ENCODE measurements around the gene FADS2.
A peak's percentile ranks its signal among the peaks of the same experiment; 100 is the strongest.

Gene FADS2

GRCh38 chr11:61793829-61794204 lies 34.3 kb upstream of the FADS2 start:
- intact Hi-C loops (cut with DNase I), result loop anchor here (10.0 kb wide), 1 partner anchor 151 kb away; no protein-coding TSS in a partner anchor
- DNase-seq, result no peak

- DNase-seq, result no peak
- intact Hi-C loops (cut with DNase I), result loop anchor here (10.0 kb wide), 1 partner anchor 150 kb away; no protein-coding TSS in a partner anchor
These were observed 33.5 kb upstream of the FADS2 start for GRCh38 chr11:61794579-61794978.

GRCh38 chr11:61795459-61795858 lies 32.6 kb upstream of the FADS2 start:
- no peak for DNase-seq
- intact Hi-C loops (cut with DNase I), result loop anchor here (5.0 to 10.0 kb wide), 2 partner anchors 149 to 312 kb away; no protein-coding TSS in a partner anchor

DNA sequence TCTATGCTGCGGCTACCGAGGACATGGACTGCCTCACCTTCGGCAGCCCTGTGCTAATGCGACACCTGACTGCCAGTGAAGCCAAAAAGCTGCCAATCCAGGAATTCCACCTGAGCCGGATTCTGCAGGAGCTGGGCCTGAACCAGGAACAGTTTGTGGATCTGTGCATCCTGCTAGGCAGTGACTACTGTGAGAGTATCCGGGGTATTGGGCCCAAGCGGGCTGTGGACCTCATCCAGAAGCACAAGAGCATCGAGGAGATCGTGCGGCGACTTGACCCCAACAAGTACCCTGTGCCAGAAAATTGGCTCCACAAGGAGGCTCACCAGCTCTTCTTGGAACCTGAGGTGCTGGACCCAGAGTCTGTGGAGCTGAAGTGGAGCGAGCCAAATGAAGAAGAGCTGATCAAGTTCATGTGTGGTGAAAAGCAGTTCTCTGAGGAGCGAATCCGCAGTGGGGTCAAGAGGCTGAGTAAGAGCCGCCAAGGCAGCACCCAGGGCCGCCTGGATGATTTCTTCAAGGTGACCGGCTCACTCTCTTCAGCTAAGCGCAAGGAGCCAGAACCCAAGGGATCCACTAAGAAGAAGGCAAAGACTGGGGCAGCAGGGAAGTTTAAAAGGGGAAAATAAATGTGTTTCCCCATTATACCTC lies 32.1 kb upstream of the FADS2 start:
- intact Hi-C loops (cut with DNase I), result loop anchor here (5.0 to 10.0 kb wide), 2 partner anchors 149 to 311 kb away; no protein-coding TSS in a partner anchor
- DNase-seq, result no peak

- intact Hi-C loops (cut with DNase I), result loop anchor here (5.0 to 10.0 kb wide), 2 partner anchors 147 to 310 kb away; no protein-coding TSS in a partner anchor
- peak in 41 of 42 donors; percentile 40 to 94 (median 85) for DNase-seq
These were observed 30.7 kb upstream of the FADS2 start for GRCh38 chr11:61797263-61797944.

GRCh38 chr11:61799665-61800284 lies 28.3 kb upstream of the FADS2 start:
- intact Hi-C loops (cut with DNase I), result loop anchor here (5.0 to 10.0 kb wide), 3 partner anchors 93 to 308 kb away; partner anchors contain the start of gene FADS3
- no peak for DNase-seq

GRCh38 chr11:61800331-61801281 lies 27.5 kb upstream of the FADS2 start:
- intact Hi-C loops (cut with DNase I), result loop anchor here (5.0 kb wide), 1 partner anchor 92 kb away; the partner anchor contains the start of gene FADS3
- no peak for DNase-seq

DNA sequence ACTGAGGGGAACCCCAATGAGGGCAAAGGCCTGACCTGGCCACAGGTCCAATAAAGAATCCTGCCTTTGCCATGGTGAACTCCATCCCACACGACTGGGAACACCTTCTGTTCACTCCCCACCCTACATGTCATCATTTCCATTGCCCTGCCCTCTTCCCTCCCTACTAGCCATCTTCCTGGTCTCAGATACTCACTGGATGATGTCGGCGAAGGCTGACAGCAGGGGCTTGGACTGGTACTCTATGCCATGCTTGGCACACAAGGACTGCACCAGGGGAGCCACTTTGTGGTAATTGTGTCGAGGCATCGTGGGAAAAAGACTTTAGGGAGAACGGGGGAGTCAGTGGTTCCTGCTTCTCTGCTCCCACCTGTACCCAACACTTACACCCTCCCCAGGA lies 25.5 kb upstream of the FADS2 start:
- intact Hi-C loops (cut with DNase I), result loop anchor here (5.0 kb wide), 1 partner anchor 90 kb away; the partner anchor contains the start of gene FADS3
- no peak for DNase-seq

DNA sequence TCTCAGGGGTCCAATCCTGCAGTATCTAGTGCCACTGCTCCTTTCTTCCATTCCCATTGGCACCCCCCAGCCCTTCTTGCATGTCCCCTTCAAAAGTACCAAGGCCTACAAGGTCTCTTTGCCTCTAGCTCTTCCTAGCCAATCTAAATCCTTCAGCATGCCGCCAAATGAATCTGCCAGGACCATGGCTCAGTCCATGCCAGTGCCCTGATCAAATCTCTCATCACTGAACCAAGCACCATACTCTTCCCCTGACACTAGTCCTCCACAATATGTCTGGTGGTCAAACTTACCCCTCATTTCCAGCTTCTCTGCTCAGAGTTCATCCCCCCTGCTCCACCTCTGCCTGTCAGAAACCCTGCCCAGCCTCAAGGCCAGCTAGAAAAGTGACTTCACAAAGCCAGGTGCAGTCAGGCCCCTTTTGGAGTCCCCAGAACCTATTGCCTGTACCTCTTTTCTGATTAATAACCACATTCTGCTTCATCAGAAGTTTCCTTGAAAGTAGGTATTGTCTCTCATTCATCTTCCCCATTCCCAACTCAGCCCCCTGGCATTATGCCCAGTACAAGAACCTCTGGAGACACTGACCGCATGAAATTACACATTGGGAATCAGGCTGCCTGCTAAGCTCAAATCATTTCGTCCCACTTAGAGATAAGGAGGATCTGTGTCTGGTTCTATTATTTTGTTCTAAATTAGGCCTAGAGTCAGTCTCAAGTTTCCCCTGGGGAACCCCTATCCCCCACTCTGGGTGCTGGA lies 24.0 kb upstream of the FADS2 start:
- DNase-seq, result no peak
- intact Hi-C loops (cut with DNase I), result loop anchor here (5.0 kb wide), 1 partner anchor 88 kb away; the partner anchor contains the start of gene FADS3

DNA sequence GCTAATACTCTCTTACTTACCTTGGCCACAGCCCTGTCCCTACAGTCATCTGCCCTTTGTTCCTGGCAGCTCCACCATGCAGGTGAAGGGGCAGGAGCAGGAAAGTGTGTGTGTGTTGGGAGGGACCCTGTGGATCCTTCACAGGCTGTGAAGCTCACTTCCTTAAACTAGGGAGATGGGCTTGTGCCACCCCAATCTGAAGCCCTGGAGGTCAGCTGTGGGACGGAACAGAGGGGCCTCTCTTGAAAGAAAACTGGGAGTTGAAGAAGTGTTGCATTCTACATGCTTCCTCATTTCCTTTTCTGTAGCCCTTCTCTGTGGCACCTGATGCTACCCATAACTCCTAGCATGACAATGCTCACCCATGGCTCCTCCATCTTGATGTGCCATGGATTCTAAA lies 23.0 kb upstream of the FADS2 start:
- DNase-seq, result no peak
- intact Hi-C loops (cut with DNase I), result no loop called here

DNA sequence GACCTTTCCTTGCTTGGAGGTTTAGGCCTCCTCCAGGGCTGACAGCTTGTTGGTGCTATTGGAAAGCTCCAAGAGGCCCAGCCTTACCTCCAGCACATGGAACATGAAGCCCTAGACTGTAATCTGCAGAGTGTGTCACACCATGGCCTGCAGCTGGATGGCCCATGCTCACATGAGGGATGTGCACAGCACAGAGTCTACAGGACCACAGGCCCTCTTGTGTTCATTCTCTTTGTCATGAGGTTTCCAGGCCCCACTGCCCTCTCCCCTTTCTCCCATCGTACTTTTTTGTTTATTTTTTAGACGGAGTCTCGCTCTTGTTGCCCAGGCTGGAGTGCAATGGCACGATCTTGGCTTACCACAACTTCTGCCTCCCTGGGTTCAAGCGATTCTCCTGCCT lies 21.3 kb upstream of the FADS2 start:
- DNase-seq, result no peak
- intact Hi-C loops (cut with DNase I), result no loop called here

- no peak for DNase-seq
- intact Hi-C loops (cut with DNase I), result no loop called here
These were observed 17.4 kb upstream of the FADS2 start for GRCh38 chr11:61810671-61811175.

- DNase-seq, result no peak
- intact Hi-C loops (cut with DNase I), result no loop called here
These were observed 16.3 kb upstream of the FADS2 start for GRCh38 chr11:61811831-61812230.

DNA sequence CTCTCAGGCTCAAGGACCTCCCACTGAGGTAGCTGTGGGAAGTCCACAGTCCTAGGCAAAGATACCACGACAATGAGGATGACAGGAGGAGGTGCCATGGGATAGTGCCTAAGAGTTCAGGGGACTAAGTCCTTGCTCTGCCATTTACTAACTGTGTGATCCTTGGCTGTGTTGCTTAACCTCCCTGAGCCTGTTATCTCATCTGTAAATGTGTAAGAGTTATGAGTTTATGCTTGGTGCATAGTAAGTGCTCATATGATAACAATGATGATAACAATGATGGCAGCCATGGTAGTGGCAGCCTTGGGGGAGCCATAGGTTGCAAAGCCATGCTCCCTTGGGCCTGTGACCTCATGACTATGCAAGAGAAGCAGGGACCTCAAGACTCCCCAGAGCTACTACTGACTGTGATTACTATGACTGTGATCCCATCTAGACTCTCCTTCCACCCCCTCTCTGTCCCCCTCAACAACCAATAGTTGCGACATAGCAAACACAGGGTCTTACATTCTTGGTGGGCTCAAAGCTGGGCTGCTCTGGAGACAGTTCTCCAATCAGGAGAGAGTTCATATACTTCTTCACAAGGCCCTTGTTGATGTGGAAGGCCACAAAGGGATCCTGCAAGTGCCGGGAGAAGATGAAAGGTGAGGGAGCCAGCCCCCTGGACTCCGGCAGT lies 15.2 kb upstream of the FADS2 start:
- no peak for DNase-seq
- intact Hi-C loops (cut with DNase I), result no loop called here

DNA sequence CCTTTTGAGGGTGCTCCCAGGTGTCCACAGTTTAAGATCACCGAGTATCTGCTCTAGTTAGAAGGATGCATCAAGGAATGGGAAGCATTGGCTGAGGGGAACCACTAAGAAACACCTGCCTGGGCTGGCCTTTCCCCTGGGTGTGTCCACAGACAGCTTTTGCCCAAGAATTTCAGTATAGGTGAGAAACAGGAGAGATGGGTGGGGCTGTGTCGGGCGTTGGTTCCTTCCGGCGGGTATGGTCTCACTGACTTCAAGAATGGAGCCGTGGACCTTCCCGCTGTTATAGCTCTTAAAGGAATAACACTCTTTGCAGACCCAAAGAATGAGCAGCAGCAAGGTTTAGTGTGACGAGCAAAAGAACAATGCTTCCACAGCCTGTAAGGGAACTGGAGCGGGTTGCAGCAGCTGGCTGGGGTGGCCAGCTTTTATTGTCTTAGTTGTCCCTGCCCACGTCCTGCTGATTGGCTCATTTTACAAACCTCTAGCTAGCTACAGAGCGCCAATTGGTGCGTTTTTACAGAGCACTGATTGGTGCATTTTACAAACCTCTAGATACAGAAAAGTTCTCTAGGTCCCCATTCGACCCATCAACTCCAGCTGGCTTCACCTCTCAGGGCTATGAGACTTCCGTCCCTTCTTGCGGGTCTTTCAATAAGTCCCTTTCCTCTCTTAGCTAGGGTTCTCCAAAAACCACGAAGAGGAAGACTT lies 13.7 kb upstream of the FADS2 start:
- DNase-seq, result peak in 40 of 42 donors; percentile 21 to 79 (median 62)
- intact Hi-C loops (cut with DNase I), result no loop called here

DNA sequence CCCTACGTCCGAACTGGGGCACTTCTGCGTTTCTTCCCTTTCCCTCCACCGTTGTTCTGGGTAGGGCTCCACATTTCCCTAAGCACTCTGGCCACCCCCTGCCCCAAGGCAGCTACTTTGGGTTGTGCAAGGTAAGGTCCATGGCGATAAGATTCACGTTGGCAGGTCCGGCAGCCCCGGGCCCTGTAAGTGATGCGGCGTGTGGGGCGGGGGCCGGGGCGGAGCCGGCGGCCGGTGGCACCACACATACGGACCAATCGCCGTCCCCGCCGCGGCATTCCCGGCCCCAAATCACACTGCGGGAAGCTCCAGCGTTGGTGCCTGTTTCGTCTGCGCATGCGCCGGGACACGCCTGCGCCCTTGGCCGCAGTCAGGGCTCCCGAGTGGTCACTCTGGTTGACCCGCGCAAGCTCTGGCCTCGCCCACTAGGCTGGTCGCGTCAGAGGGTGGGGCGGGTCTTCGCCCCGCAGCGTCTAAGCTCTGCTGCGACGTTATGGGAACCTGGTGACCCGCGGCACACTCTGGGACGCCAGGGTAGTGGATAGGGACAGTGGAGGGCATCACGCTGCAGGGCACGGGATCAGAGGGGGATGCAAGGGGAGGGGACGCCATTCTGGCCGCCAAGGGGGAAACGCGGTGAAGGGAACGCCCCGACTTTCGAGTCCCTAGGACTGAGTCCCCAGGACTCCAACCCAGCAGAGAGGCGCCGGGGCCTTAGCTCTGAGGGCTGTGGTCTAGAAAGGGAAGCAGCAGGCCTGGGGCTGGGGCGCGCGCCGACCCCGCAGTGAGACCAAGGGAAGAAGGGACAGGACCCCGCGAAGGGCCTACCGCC lies 12.9 kb upstream of the FADS2 start:
- DNase-seq, result peak; percentile 93 to 99 (median 97)
- intact Hi-C loops (cut with DNase I), result no loop called here
